ENCODE measurements around the gene OR5AL1. TPM values are rescaled to one million over a fixed set of nuclear protein-coding genes. Genes with fewer than 3 reads are reported as not detected.

The OR5AL1 gene
- total RNA-seq, 2 donors from 2014 or later: not detected

- Histone ChIP-seq H3K4me1 (ENCODE audit: control insufficient read depth in 1 of 2, low read depth in 2 of 2) (no peaks in the 10 kb centered on the region), H3K9me3 (no peaks in the 10 kb centered on the region), H3K27ac (no peak overlapping the region), H3K36me3 (no peaks in the 10 kb centered on the region), H3K4me3 (no peak overlapping the region), H3K27me3 (replicated peaks; ENCODE audit: insufficient read depth) (no peaks in the 10 kb centered on the region)
- no peak for DNase-seq (ENCODE audit: low spot score)
- TF ChIP-seq, protein P1, sequence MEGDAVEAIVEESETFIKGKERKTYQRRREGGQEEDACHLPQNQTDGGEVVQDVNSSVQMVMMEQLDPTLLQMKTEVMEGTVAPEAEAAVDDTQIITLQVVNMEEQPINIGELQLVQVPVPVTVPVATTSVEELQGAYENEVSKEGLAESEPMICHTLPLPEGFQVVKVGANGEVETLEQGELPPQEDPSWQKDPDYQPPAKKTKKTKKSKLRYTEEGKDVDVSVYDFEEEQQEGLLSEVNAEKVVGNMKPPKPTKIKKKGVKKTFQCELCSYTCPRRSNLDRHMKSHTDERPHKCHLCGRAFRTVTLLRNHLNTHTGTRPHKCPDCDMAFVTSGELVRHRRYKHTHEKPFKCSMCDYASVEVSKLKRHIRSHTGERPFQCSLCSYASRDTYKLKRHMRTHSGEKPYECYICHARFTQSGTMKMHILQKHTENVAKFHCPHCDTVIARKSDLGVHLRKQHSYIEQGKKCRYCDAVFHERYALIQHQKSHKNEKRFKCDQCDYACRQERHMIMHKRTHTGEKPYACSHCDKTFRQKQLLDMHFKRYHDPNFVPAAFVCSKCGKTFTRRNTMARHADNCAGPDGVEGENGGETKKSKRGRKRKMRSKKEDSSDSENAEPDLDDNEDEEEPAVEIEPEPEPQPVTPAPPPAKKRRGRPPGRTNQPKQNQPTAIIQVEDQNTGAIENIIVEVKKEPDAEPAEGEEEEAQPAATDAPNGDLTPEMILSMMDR (IDR thresholded peaks at IDR 0.05): no peak
- no peak for ATAC-seq (ENCODE audit: insufficient number of reproducible peaks, low FRiP score, low read depth)
Observed at GRCh38 chr11:56404393-56404792, 8.1 kb upstream of the OR5AL1 start.

- H3K4me3 ChIP-seq: no peak overlapping the region
- ATAC-seq (ENCODE audit: insufficient number of reproducible peaks, low FRiP score, low read depth) (no peak), DNase-seq (ENCODE audit: low spot score) (no peak)
- TF ChIP-seq, protein P1 (IDR thresholded peaks at IDR 0.05): no peak
- no peaks in the 10 kb centered on the region for H3K27me3 ChIP-seq (replicated peaks; ENCODE audit: insufficient read depth)
- H3K36me3 ChIP-seq: no peaks in the 10 kb centered on the region
- no peaks in the 10 kb centered on the region for H3K4me1 ChIP-seq (ENCODE audit: control insufficient read depth in 1 of 2, low read depth in 2 of 2)
- H3K9me3 ChIP-seq: no peaks in the 10 kb centered on the region
- H3K27ac ChIP-seq: no peak overlapping the region
Observed at GRCh38 chr11:56410801-56411200, 1.7 kb upstream of the OR5AL1 start.

DNA sequence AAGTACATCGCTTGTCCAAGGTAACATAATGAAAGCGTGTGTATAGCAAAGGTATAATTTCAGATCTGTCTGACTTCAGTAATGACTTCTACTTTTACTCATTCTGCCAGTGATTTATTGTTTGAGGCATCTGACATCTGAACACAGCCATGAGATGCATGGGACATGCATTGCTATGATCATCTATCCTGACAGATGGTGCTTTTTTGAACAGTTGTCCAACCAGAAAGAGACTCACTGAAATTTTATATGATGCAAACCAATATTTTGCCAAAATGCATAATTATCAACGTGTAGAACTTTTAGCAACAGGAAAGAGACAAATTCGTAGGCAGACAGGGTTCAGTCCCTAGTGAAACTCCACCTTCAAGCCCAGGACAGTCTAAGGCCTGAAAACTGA, 41.0 kb downstream of the OR5AL1 start:
- no peak overlapping the region for H3K27ac ChIP-seq
- TF ChIP-seq, protein P1 (IDR thresholded peaks at IDR 0.05): no peak
- DNase-seq (ENCODE audit: low spot score) (no peak), ATAC-seq (ENCODE audit: insufficient number of reproducible peaks, low FRiP score, low read depth) (no peak)
- no peaks in the 10 kb centered on the region for H3K36me3 ChIP-seq
- no peaks in the 10 kb centered on the region for H3K9me3 ChIP-seq
- no peaks in the 10 kb centered on the region for H3K27me3 ChIP-seq (replicated peaks; ENCODE audit: insufficient read depth)
- H3K4me3 ChIP-seq: no peak overlapping the region
- H3K4me1 ChIP-seq (ENCODE audit: control insufficient read depth in 1 of 2, low read depth in 2 of 2): no peaks in the 10 kb centered on the region

- Histone ChIP-seq H3K27me3 (replicated peaks; ENCODE audit: insufficient read depth) (no peaks in the 10 kb centered on the region), H3K4me3 (no peak overlapping the region), H3K36me3 (no peaks in the 10 kb centered on the region), H3K9me3 (no peaks in the 10 kb centered on the region), H3K4me1 (ENCODE audit: control insufficient read depth in 1 of 2, low read depth in 2 of 2) (no peaks in the 10 kb centered on the region), H3K27ac (no peak overlapping the region)
- TF ChIP-seq, protein P1 (IDR thresholded peaks at IDR 0.05): no peak
- DNase-seq (ENCODE audit: low spot score) (no peak), ATAC-seq (ENCODE audit: insufficient number of reproducible peaks, low FRiP score, low read depth) (no peak)
Observed at GRCh38 chr11:56457076-56457475, 44.6 kb downstream of the OR5AL1 start.

Other genes with a start within 250 kb of the OR5AL1 start
- not detected for gene OR5J2, start 236.1 kb upstream of the OR5AL1 start, total RNA-seq
- gene OR5T2, start 178.4 kb upstream of the OR5AL1 start, total RNA-seq: not detected
- not detected for gene OR5T3, start 160.4 kb upstream of the OR5AL1 start, total RNA-seq
- not detected for gene OR5T1, start 138.5 kb upstream of the OR5AL1 start, total RNA-seq
- not detected for gene OR8H1, start 120.4 kb upstream of the OR5AL1 start, total RNA-seq
- not detected for gene OR8K3, start 97.6 kb upstream of the OR5AL1 start, total RNA-seq
- gene OR8K1, start 66.7 kb upstream of the OR5AL1 start, total RNA-seq: not detected
- gene OR8J1, start 58.4 kb upstream of the OR5AL1 start, total RNA-seq: not detected
- gene OR8U1, start 37.1 kb upstream of the OR5AL1 start, total RNA-seq: not detected
- not detected for gene OR5M3, start 60.7 kb downstream of the OR5AL1 start, total RNA-seq
- gene OR5M8, start 78.7 kb downstream of the OR5AL1 start, total RNA-seq: not detected
- gene OR5M11, start 130.6 kb downstream of the OR5AL1 start, total RNA-seq: not detected
- not detected for gene OR5M10, start 165.0 kb downstream of the OR5AL1 start, total RNA-seq
- gene OR5M1, start 202.2 kb downstream of the OR5AL1 start, total RNA-seq: not detected
- gene OR5AP2, start 229.7 kb downstream of the OR5AL1 start, total RNA-seq: not detected